K562 (cell line): ENCODE results near the gene TMEM218. TPM values are rescaled to one million over a fixed set of nuclear protein-coding genes. Genes with fewer than 3 reads are reported as not detected.

ENCODE experiments used
- ASH1L ChIP-seq: fragments of 450-650 bp; IDR thresholded peaks from 2 replicates; pipeline ENCODE4 v1.6.1; 2018; ENCODE audit warnings: borderline replicate concordance, mild to moderate bottlenecking, low read depth; ENCODE audit not compliant: partially characterized antibody
- CREB1 ChIP-seq, 2 experiments: sonication (generic) in 1 of 2; formaldehyde crosslinking in 1 of 2; IDR thresholded peaks; 2 replicates each; pipeline versions ENCODE4 v1.6.1 to v1.8.0; 2012 to 2022; ENCODE audit warnings: inconsistent platforms in 1 of 2, mild to moderate bottlenecking in 1 of 2, missing genetic modification reagents in 1 of 2, moderate library complexity in 1 of 2
- DPF2 ChIP-seq: fragments of 450-650 bp; IDR thresholded peaks from 2 replicates; pipeline ENCODE4 v1.6.1; 2016
- GABPB1 ChIP-seq: sonication (generic); formaldehyde crosslinking; IDR thresholded peaks from 2 replicates; pipeline ENCODE4 v1.8.0; 2022; ENCODE audit warnings: mild to moderate bottlenecking, missing genetic modification reagents
- GTF2A2 ChIP-seq: IDR thresholded peaks from 2 replicates; pipeline ENCODE4 v1.6.1; 2016; ENCODE audit warnings: mild to moderate bottlenecking, missing genetic modification characterization, missing compliant biosample characterization
- ILF3 ChIP-seq: fragments of 450-650 bp; IDR thresholded peaks from 2 replicates; pipeline ENCODE4 v1.6.1; 2018; ENCODE audit warnings: antibody characterized with exemption, mild to moderate bottlenecking, moderate library complexity, borderline replicate concordance
- NFYB ChIP-seq: IDR thresholded peaks from 2 replicates; pipeline ENCODE4 v1.6.1; 2011; ENCODE audit warnings: mild to moderate bottlenecking, moderate library complexity; ENCODE audit not compliant: insufficient read length; ENCODE audit errors: extremely low read depth
- PHTF2 ChIP-seq: fragments of 250-450 bp; sonication (Bioruptor Pico); IDR thresholded peaks from 2 replicates; pipeline ENCODE4 v1.5.0; 2021; ENCODE audit warnings: mild to moderate bottlenecking
- STAT5A ChIP-seq: IDR thresholded peaks from 2 replicates; pipeline ENCODE4 v1.6.1; 2012; ENCODE audit warnings: low read length, inconsistent platforms, borderline replicate concordance
- TBP ChIP-seq: optimal IDR thresholded peaks from 2 replicates; pipeline ENCODE3; 2011; ENCODE audit warnings: low read depth, low read length, improper control_type of control experiment
- ZFP36 ChIP-seq: fragments of 150-350 bp; IDR thresholded peaks from 2 replicates; pipeline ENCODE4 v1.6.1; 2018; ENCODE audit warnings: low read length, low read depth; ENCODE audit not compliant: partially characterized antibody
- ZKSCAN1 ChIP-seq: fragments of 150-350 bp; IDR thresholded peaks from 2 replicates; pipeline ENCODE4 v1.6.1; 2016; ENCODE audit warnings: low read depth, low read length
- polyA plus RNA-seq, 8 experiments: library from polyadenylated mRNA; depleted of rRNA in 4 of 8; stranded (reverse) in 5 of 8; unstranded in 3 of 8; fragments of >200 nt; fragmentation: Nextera tagmentation in 2 of 8; fragmentation: Illumina TruSeq in 1 of 8; extraction: Ambion mirVana in 2 of 8; extraction: Trizol in 1 of 8; gene quantifications; 2 replicates each; pipeline versions ENCODE4 v1.2.1 to v1.2.3, GENCODE V29; 2011 to 2014; ENCODE audit warnings: inconsistent platforms in 1 of 8, missing spikeins in 1 of 8
- total RNA-seq, 7 experiments: library from RNA; depleted of rRNA in 6 of 7; stranded (reverse); fragments of >200 nt in 6 of 7; fragmentation: Illumina TruSeq in 2 of 7; extraction: Trizol in 2 of 7; gene quantifications; 2 replicates each; pipeline versions ENCODE4 v1.2.1 to v1.2.3, GENCODE V29; 2011 to 2021; ENCODE audit warnings: low replicate concordance in 1 of 7
- TF ChIP-seq, protein P1 (sequence below): fragments of 450-650 bp; IDR thresholded peaks from 2 replicates; pipeline ENCODE4 v1.6.1; 2018; ENCODE audit not compliant: partially characterized antibody
- TF ChIP-seq, protein P2 (sequence below): fragments of 450-650 bp; IDR thresholded peaks from 2 replicates; pipeline ENCODE4 v1.6.1; 2016
- TF ChIP-seq, protein P3 (sequence below): fragments of 450-650 bp; IDR thresholded peaks from 2 replicates; pipeline ENCODE4 v1.6.1; 2016; ENCODE audit warnings: low read depth, mild to moderate bottlenecking, moderate library complexity

The TMEM218 gene
- total and polyA plus RNA-seq, 9 of the 15 experiments (the other 6 are each of a cell fraction or from before 2014, with no cell fraction given): 13.4 to 32.2 (median 25.4) TPM

- TF ChIP-seq, protein P1, sequence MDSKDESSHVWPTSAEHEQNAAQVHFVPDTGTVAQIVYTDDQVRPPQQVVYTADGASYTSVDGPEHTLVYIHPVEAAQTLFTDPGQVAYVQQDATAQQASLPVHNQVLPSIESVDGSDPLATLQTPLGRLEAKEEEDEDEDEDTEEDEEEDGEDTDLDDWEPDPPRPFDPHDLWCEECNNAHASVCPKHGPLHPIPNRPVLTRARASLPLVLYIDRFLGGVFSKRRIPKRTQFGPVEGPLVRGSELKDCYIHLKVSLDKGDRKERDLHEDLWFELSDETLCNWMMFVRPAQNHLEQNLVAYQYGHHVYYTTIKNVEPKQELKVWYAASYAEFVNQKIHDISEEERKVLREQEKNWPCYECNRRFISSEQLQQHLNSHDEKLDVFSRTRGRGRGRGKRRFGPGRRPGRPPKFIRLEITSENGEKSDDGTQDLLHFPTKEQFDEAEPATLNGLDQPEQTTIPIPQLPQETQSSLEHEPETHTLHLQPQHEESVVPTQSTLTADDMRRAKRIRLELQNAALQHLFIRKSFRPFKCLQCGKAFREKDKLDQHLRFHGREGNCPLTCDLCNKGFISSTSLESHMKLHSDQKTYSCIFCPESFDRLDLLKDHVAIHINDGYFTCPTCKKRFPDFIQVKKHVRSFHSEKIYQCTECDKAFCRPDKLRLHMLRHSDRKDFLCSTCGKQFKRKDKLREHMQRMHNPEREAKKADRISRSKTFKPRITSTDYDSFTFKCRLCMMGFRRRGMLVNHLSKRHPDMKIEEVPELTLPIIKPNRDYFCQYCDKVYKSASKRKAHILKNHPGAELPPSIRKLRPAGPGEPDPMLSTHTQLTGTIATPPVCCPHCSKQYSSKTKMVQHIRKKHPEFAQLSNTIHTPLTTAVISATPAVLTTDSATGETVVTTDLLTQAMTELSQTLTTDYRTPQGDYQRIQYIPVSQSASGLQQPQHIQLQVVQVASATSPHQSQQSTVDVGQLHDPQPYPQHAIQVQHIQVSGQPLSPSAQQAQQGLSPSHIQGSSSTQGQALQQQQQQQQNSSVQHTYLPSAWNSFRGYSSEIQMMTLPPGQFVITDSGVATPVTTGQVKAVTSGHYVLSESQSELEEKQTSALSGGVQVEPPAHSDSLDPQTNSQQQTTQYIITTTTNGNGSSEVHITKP: peak; percentile 95
- TF ChIP-seq, protein P2, sequence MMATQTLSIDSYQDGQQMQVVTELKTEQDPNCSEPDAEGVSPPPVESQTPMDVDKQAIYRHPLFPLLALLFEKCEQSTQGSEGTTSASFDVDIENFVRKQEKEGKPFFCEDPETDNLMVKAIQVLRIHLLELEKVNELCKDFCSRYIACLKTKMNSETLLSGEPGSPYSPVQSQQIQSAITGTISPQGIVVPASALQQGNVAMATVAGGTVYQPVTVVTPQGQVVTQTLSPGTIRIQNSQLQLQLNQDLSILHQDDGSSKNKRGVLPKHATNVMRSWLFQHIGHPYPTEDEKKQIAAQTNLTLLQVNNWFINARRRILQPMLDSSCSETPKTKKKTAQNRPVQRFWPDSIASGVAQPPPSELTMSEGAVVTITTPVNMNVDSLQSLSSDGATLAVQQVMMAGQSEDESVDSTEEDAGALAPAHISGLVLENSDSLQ: peak; percentile 100
- TF ChIP-seq ILF3 (no peak), ASH1L (peak; percentile 96), CREB1 (IDR thresholded peaks at IDR 0.05) (peak; percentile 69), CREB1 (CRISPR knock-in tag; IDR thresholded peaks at IDR 0.05) (peak; percentile 54), GTF2A2 (tag) (no peak), PHTF2 (CRISPR knock-in tag) (no peak), ZKSCAN1 (no peak), ZFP36 (no peak), NFYB (peak; percentile 76), TBP (peak; percentile 51), STAT5A (no peak), DPF2 (0 out of 2 replicates have a peak, but pooled peaks have one; percentile 15), GABPB1 (CRISPR knock-in tag) (peak; percentile 88)
- TF ChIP-seq, protein P3, sequence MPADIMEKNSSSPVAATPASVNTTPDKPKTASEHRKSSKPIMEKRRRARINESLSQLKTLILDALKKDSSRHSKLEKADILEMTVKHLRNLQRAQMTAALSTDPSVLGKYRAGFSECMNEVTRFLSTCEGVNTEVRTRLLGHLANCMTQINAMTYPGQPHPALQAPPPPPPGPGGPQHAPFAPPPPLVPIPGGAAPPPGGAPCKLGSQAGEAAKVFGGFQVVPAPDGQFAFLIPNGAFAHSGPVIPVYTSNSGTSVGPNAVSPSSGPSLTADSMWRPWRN: no peak
Observed at GRCh38 chr11:125111343-125112207, at the start of gene TMEM218 (continued).
